H1 (cell line): ENCODE data around the gene SECTM1. TPM values are rescaled to one million over a fixed set of nuclear protein-coding genes. Genes with fewer than 3 reads are reported as not detected.

Experiments
- BACH1 ChIP-seq: IDR thresholded peaks from 2 replicates; pipeline ENCODE4 v1.6.1; 2012; ENCODE audit warnings: low read length, improper control_type of control experiment
- CEBPB ChIP-seq: IDR thresholded peaks from 2 replicates; pipeline ENCODE4 v1.6.1; 2012; ENCODE audit warnings: low read depth, low read length
- GABPA ChIP-seq: IDR thresholded peaks from 2 replicates; pipeline ENCODE4 v1.6.1; 2011; ENCODE audit warnings: mild to moderate bottlenecking, low read length, moderate library complexity, borderline replicate concordance; ENCODE audit not compliant: insufficient read depth
- GTF2F1 ChIP-seq: IDR thresholded peaks from 2 replicates; pipeline ENCODE4 v1.6.1; 2012; ENCODE audit warnings: low read depth, low read length, improper control_type of control experiment, borderline replicate concordance
- POU5F1 ChIP-seq: IDR thresholded peaks from 2 replicates; pipeline ENCODE4 v1.6.1; 2011; ENCODE audit warnings: low read depth, mild to moderate bottlenecking, low read length, moderate library complexity
- RAD21 ChIP-seq, 2 experiments: IDR thresholded peaks in 1 of 2; conservative IDR thresholded peaks in 1 of 2; 2 replicates each; pipeline ENCODE4 v1.6.1; 2011; ENCODE audit warnings: low read depth in 2 of 2, low read length in 2 of 2, improper control_type of control experiment in 1 of 2, inconsistent platforms in 1 of 2, mild to moderate bottlenecking in 1 of 2, moderate library complexity in 1 of 2
- SAP30 ChIP-seq: fragments of 300-600 bp; sonication (generic); IDR thresholded peaks from 2 replicates; pipeline ENCODE4 v1.7.1; 2012; ENCODE audit warnings: low read length, moderate library complexity, mild to moderate bottlenecking, inconsistent platforms; ENCODE audit not compliant: insufficient read depth, insufficient replicate concordance
- TCF12 ChIP-seq: IDR thresholded peaks from 2 replicates; pipeline ENCODE4 v1.6.1; 2011; ENCODE audit warnings: low read depth, mild to moderate bottlenecking, low read length
- polyA plus RNA-seq, 7 experiments: library from polyadenylated mRNA; depleted of rRNA in 3 of 7; stranded (reverse) in 5 of 7; unstranded in 2 of 7; fragments of >200 nt in 5 of 7; fragments of 200-250 nt in 2 of 7; gene quantifications; 1 replicate in 5 of 7; 2 replicates in 1 of 7; 4 replicates in 1 of 7; pipeline versions ENCODE4 v1.2.1 to v1.2.3, GENCODE V29; 2011 to 2013; ENCODE audit warnings: missing spikeins in 2 of 7, mixed read lengths in 2 of 7
- total RNA-seq: library from RNA; stranded (reverse); fragmentation: NEBNext Ultra II Directional; extraction: Animal tissue kit (Norgen Biotek cat#: 25700); gene quantifications from 2 replicates; pipeline ENCODE4 v1.2.1, GENCODE V29; 2021

SECTM1 gene
- total and polyA plus RNA-seq, 2 of the 8 experiments (the other 6 are each of a cell fraction or from before 2014, with no cell fraction given): 0.20 to 0.65 TPM

GRCh38 chr17:82334622-82335394 is 1.2 kb upstream of the SECTM1 start (continued):
- TF ChIP-seq GABPA (no peak), CEBPB (no peak), TCF12 (no peak), BACH1 (no peak), POU5F1 (no peak), GTF2F1 (no peak), RAD21 (IDR thresholded peaks at IDR 0.05 in 1 of 2, conservative IDR thresholded peaks at IDR 0.05 in 1 of 2; ENCODE audit: low read depth in 2 of 2, low read length in 2 of 2) (no peak), SAP30 (no peak)
- TF ChIP-seq, all 59 proteins: peak for 0
